B cell (primary cell): Measurements from ENCODE around the gene DUS2. TPM values are rescaled to one million over a fixed set of nuclear protein-coding genes. Genes with fewer than 3 reads are reported as not detected.
A peak's percentile ranks its signal among the peaks of the same experiment; 100 is the strongest.
"Not testable (repeated sequence)": the region's sequence is repeated elsewhere in the genome, so short reads cannot be mapped to it uniquely, and the experiment has no call there.

ENCODE experiments used
- ATAC-seq: fragments of 200-7000 bp; cut with Tn5 transposase; one replicate; pipeline ENCODE4 v1.10.0; 2021; ENCODE audit warnings: low read depth, mild to moderate bottlenecking, moderate number of reproducible peaks, moderate library complexity
- CTCF ChIA-PET: fragments of 350-600 bp; sonication (Branson Sonifier 250); formaldehyde crosslinking; loops from one replicate; lab custom pipeline; 2021; ENCODE audit warnings: antibody characterized with exemption, inconsistent platforms; lab: Charles Lee
- POLR2A ChIA-PET: fragments of 350-600 bp; sonication (Branson Sonifier 250); formaldehyde crosslinking; loops from one replicate; lab custom pipeline; 2021; ENCODE audit warnings: antibody characterized with exemption; lab: Charles Lee
- DNase-seq: peaks from one replicate; pipeline ENCODE4 v3.0.0; 2013
- H2AFZ ChIP-seq: 2 replicates; pipeline ENCODE4 v1.6.1; 2012; ENCODE audit warnings: mild to moderate bottlenecking, low read depth, low read length; ENCODE audit not compliant: insufficient read depth, poor library complexity, severe bottlenecking
- H3K27ac ChIP-seq, 2 donors: 1 replicate in 1 of 2; 2 replicates in 1 of 2; pipeline ENCODE4 v1.5.1; 2012 to 2013; ENCODE audit warnings: low read length in 2 of 2, mild to moderate bottlenecking in 2 of 2, moderate library complexity in 1 of 2
- H3K27me3 ChIP-seq, 4 experiments: fragments of 200-600 bp in 1 of 4; sonication (generic) in 1 of 4; replicated peaks in 1 of 4; 1 replicate in 2 of 4; 2 replicates in 2 of 4; pipeline versions ENCODE4 v1.6.1 to v1.7.0; 2013 to 2016; ENCODE audit warnings: low read length in 3 of 4, mild to moderate bottlenecking in 2 of 4, mixed read lengths in 1 of 4, moderate library complexity in 1 of 4; ENCODE audit not compliant: insufficient read depth in 4 of 4, control insufficient read depth in 3 of 4; ENCODE audit errors: control extremely low read depth in 1 of 4
- H3K36me3 ChIP-seq, 2 experiments: replicated peaks in 1 of 2; 1 replicate in 1 of 2; 2 replicates in 1 of 2; pipeline versions ENCODE4 v1.6.1 to v1.7.1; 2013; ENCODE audit warnings: low read length in 1 of 2; ENCODE audit not compliant: insufficient read depth in 2 of 2, control insufficient read depth in 1 of 2; ENCODE audit errors: control extremely low read depth in 1 of 2, extremely low read depth in 1 of 2
- H3K4me1 ChIP-seq, 2 donors: fragments of 200-600 bp in 1 of 2; sonication (generic) in 1 of 2; 1 replicate in 1 of 2; 2 replicates in 1 of 2; pipeline versions ENCODE4 v1.5.1 to v1.6.1; 2013 to 2017; ENCODE audit warnings: low read length in 2 of 2; ENCODE audit not compliant: control insufficient read depth in 2 of 2, insufficient read depth in 2 of 2
- H3K4me2 ChIP-seq: replicated peaks from 2 replicates; pipeline ENCODE3; 2012; ENCODE audit warnings: mild to moderate bottlenecking, low read depth, low read length; ENCODE audit not compliant: poor library complexity, severe bottlenecking
- H3K4me3 ChIP-seq, 5 experiments: fragments of 200-600 bp in 1 of 5; sonication (generic) in 1 of 5; 1 replicate in 3 of 5; 2 replicates in 2 of 5; pipeline versions ENCODE4 v1.5.1 to v1.7.0; 2011 to 2016; ENCODE audit warnings: low read length in 4 of 5, mild to moderate bottlenecking in 4 of 5, low read depth in 2 of 5, control low read depth in 1 of 5, moderate library complexity in 1 of 5; ENCODE audit not compliant: insufficient read depth in 1 of 5; ENCODE audit errors: control extremely low read depth in 1 of 5, extremely low read depth in 1 of 5
- H3K79me2 ChIP-seq: fragments of 200-600 bp; sonication (generic); one replicate; pipeline ENCODE4 v1.6.0; 2016; ENCODE audit warnings: low read length; ENCODE audit not compliant: control insufficient read depth, insufficient read depth
- H3K9ac ChIP-seq: fragments of 200-600 bp; sonication (generic); 2 replicates; pipeline ENCODE4 v1.6.1; 2017; ENCODE audit warnings: mild to moderate bottlenecking, low read length, moderate library complexity
- H3K9me3 ChIP-seq, 3 donors: one replicate each; pipeline versions ENCODE4 v1.6.1 to v1.7.1; 2013; ENCODE audit warnings: low read length in 2 of 3; ENCODE audit not compliant: control insufficient read depth in 2 of 3, insufficient read depth in 1 of 3; ENCODE audit errors: control extremely low read depth in 1 of 3
- H4K20me1 ChIP-seq: 2 replicates; pipeline ENCODE4 v1.6.0; 2012; ENCODE audit warnings: mild to moderate bottlenecking, low read length; ENCODE audit not compliant: insufficient read depth, control insufficient read depth, poor library complexity, severe bottlenecking
- H3K27ac Mint-ChIP-seq: one replicate; pipeline ENCODE4 v1.8.0; 2021; ENCODE audit warnings: mixed read lengths
- H3K27me3 Mint-ChIP-seq: one replicate; pipeline ENCODE4 v1.8.0; 2021; ENCODE audit warnings: mixed read lengths
- H3K4me1 Mint-ChIP-seq: one replicate; pipeline ENCODE4 v1.8.0; 2021; ENCODE audit warnings: mixed read lengths
- H3K4me3 Mint-ChIP-seq: one replicate; pipeline ENCODE4 v1.8.0; 2021; ENCODE audit warnings: mixed read lengths
- H3K9me3 Mint-ChIP-seq: one replicate; pipeline ENCODE4 v1.8.0; 2022; ENCODE audit warnings: mixed read lengths; ENCODE audit not compliant: insufficient read depth
- CTCF ChIP-seq: fragments of 200-600 bp; IDR thresholded peaks from one replicate; pipeline ENCODE4 v1.8.0; 2022; ENCODE audit warnings: antibody characterized with exemption, mild to moderate bottlenecking
- EZH2 ChIP-seq: IDR thresholded peaks from 2 replicates; pipeline ENCODE4 v1.6.1; 2012; ENCODE audit warnings: borderline replicate concordance, low read depth, mild to moderate bottlenecking, moderate library complexity, low read length; ENCODE audit not compliant: insufficient read depth, poor library complexity, severe bottlenecking
- WGBS: methylation state at CpG from one replicate; pipeline ENCODE4 v1.1.5; 2013; ENCODE audit warnings: missing lambda C conversion rate; ENCODE audit not compliant: insufficient coverage; 5-methylcytosine and 5-hydroxymethylcytosine counted together
- intact Hi-C: fragments of 100-400 bp; cut with micrococcal nuclease; formaldehyde crosslinking; loops from one replicate; pipeline ENCODE4 v1.10.0; 2022
- polyA plus RNA-seq: library from polyadenylated mRNA; depleted of rRNA; stranded (reverse); fragments of >200 nt; gene quantifications from 2 replicates; pipeline ENCODE4 v1.2.3, GENCODE V29; 2012
- total RNA-seq, 2 donors: library from RNA; stranded (reverse); fragments of 120-200 nt in 1 of 2; gene quantifications; 1 replicate in 1 of 2; 2 replicates in 1 of 2; pipeline versions ENCODE4 v1.2.3 to v1.2.4, GENCODE V29; 2013 to 2022

Gene DUS2
- total and polyA plus RNA-seq, 2 donors (not counting 1 experiment from before 2014, with no cell fraction given), result 61.1 to 93.0 TPM

- no peak overlapping the region for H2AFZ ChIP-seq
- DNase-seq, result no peak
- no peaks in the 10 kb centered on the region for H3K27me3 Mint-ChIP-seq
- peaks cover 12 to 37% of the 10 kb centered on the region in 2 donors for H3K4me1 ChIP-seq
- no peak overlapping the region for H3K4me3 Mint-ChIP-seq
- H3K36me3 ChIP-seq, result peaks cover 0 to 6% of the 10 kb centered on the region in 2 experiments
- H3K9me3 ChIP-seq, result peaks cover 3 to 23% (median 3%) of the 10 kb centered on the region in 3 donors
- peak overlapping the region; percentile 33 for H3K27ac Mint-ChIP-seq
- no peaks in the 10 kb centered on the region for H3K27me3 ChIP-seq
- POLR2A ChIA-PET, result no interaction called here
- H3K27ac ChIP-seq, result peak overlapping the region in 1 of 2 donors; percentile 13
- no peak for ATAC-seq
- WGBS, result 100% methylated on average over 1 of the region's 3 CpGs
- CTCF ChIA-PET, result interaction anchor here (0.8 kb wide), 1 partner anchor 12 kb away, joined by 3 read pairs; no protein-coding TSS in a partner anchor
- no peak overlapping the region for H3K4me3 ChIP-seq
- H3K4me1 Mint-ChIP-seq, result peaks cover 72% of the 10 kb centered on the region
- intact Hi-C loops, result loop anchor here (2.0 kb wide), 1 partner anchor 13 kb away; no protein-coding TSS in a partner anchor
- no peak overlapping the region for H3K4me2 ChIP-seq
- TF ChIP-seq CTCF (no peak), EZH2 (no peak)
- H3K9ac ChIP-seq, result no peak overlapping the region
- H4K20me1 ChIP-seq, result peaks cover 87% of the 10 kb centered on the region
- peaks cover 99% of the 10 kb centered on the region for H3K79me2 ChIP-seq
- peaks cover 10% of the 10 kb centered on the region for H3K9me3 Mint-ChIP-seq
Measured at GRCh38 chr16:68105611-68106010, 82.5 kb downstream of the DUS2 start.

- H3K4me3 ChIP-seq, ATAC-seq, H2AFZ ChIP-seq, H3K36me3 ChIP-seq, H3K4me2 ChIP-seq, intact Hi-C loops, DNase-seq, H3K27me3 Mint-ChIP-seq, H3K27ac ChIP-seq, H3K27me3 ChIP-seq, H3K9ac ChIP-seq: not testable (repeated sequence)
- POLR2A ChIA-PET, result interaction anchor here (0.7 kb wide), 2 partner anchors 38 to 301 kb away, joined by 4 to 5 read pairs; no protein-coding TSS in a partner anchor
- CTCF ChIA-PET, result interaction anchor here (0.7 to 1.4 kb wide), 2 partner anchors 23 to 113 kb away, joined by 3 read pairs; partner anchors contain the start of gene NFATC3
- Histone ChIP-seq H3K4me1 (peaks cover 17 to 34% of the 10 kb centered on the region in 2 donors), H3K79me2 (peaks cover 99% of the 10 kb centered on the region), H3K9me3 (peaks cover 5 to 19% (median 5%) of the 10 kb centered on the region in 3 donors), H4K20me1 (peaks cover 87% of the 10 kb centered on the region)
- WGBS, result 100% methylated on average over 3 of the region's 9 CpGs
- Mint-ChIP-seq H3K4me3 (peak overlapping the region; percentile 27), H3K4me1 (peaks cover 76% of the 10 kb centered on the region), H3K9me3 (peaks cover 18% of the 10 kb centered on the region), H3K27ac (peak overlapping the region; percentile 76)
Measured at GRCh38 chr16:68107230-68107928, 84.3 kb downstream of the DUS2 start.

GRCh38 chr16:68109156-68109555, 86.1 kb downstream of the DUS2 start:
- CTCF ChIA-PET, result interaction anchor here (1.0 to 1.3 kb wide), 3 partner anchors 10 to 225 kb away, joined by 3 read pairs; no protein-coding TSS in a partner anchor
- POLR2A ChIA-PET, result not testable (repeated sequence)

More at GRCh38 chr16:68109156-68109555, 86.1 kb downstream of the DUS2 start:
- Mint-ChIP-seq H3K4me1 (peaks cover 71% of the 10 kb centered on the region), H3K9me3 (peaks cover 18% of the 10 kb centered on the region), H3K4me3 (peak overlapping the region; percentile 13)
- H3K4me3 ChIP-seq, H3K27me3 ChIP-seq, H3K4me2 ChIP-seq, H3K9ac ChIP-seq, H3K27ac ChIP-seq, intact Hi-C loops, DNase-seq, ATAC-seq, H3K27ac Mint-ChIP-seq, H3K36me3 ChIP-seq, H3K27me3 Mint-ChIP-seq, H2AFZ ChIP-seq: not testable (repeated sequence)
- WGBS, result 100% methylated on average over 5 of the region's 5 CpGs
- H3K79me2 ChIP-seq, result peaks cover 99% of the 10 kb centered on the region
- H4K20me1 ChIP-seq, result peaks cover 88% of the 10 kb centered on the region
- H3K9me3 ChIP-seq, result peaks cover 3 to 19% (median 5%) of the 10 kb centered on the region in 3 donors
- H3K4me1 ChIP-seq, result peaks cover 28 to 33% of the 10 kb centered on the region in 2 donors
